ENCODE measurements around the gene DEDD. TPM values are rescaled to one million over a fixed set of nuclear protein-coding genes. Genes with fewer than 3 reads are reported as not detected.

The DEDD gene
- total and polyA plus RNA-seq, 10 of the 15 experiments (the other 5 are each of a cell fraction or from before 2014, with no cell fraction given), result 13.6 to 33.9 (median 30.3) TPM

GRCh38 chr1:161082996-161083747 is 49.3 kb downstream of the DEDD start (continued):
- TF ChIP-seq REST (IDR thresholded peaks at IDR 0.05; ENCODE audit: low read depth, low read length), result no peak
- TF ChIP-seq ATF7 (IDR thresholded peaks at IDR 0.05; ENCODE audit: low read depth), result 0 out of 2 replicates have a peak, but pooled peaks have one; percentile 50
- TF ChIP-seq SIN3A (IDR thresholded peaks at IDR 0.05; ENCODE audit: low read depth, low read length), result no peak
- peak; percentile 81 for TF ChIP-seq CREB1 (IDR thresholded peaks at IDR 0.05; ENCODE audit: low read depth)
- TF ChIP-seq RELA (IDR thresholded peaks at IDR 0.05; ENCODE audit: borderline replicate concordance, partially characterized antibody), result no peak
- TF ChIP-seq JUNB (IDR thresholded peaks at IDR 0.05), result no peak
- TF ChIP-seq NFYA (IDR thresholded peaks at IDR 0.05; ENCODE audit: borderline replicate concordance, low read depth, low read length), result no peak
- no peak for TF ChIP-seq NFIC (IDR thresholded peaks at IDR 0.05; ENCODE audit: low read depth, low read length)
- TF ChIP-seq MAX (IDR thresholded peaks at IDR 0.05; ENCODE audit: low read depth, low read length), result no peak
- TF ChIP-seq TAF1 (IDR thresholded peaks at IDR 0.05; ENCODE audit: borderline replicate concordance, low read depth, low read length), result no peak
- no peak for TF ChIP-seq SKIL (IDR thresholded peaks at IDR 0.05; ENCODE audit: low read depth, poor library complexity, severe bottlenecking)
- no peak for TF ChIP-seq ZZZ3 (IDR thresholded peaks at IDR 0.05; ENCODE audit: control insufficient read depth, insufficient read length, low read depth)
- no peak for TF ChIP-seq KAT2A (conservative IDR thresholded peaks at IDR 0.05; ENCODE audit: control insufficient read depth, low read depth, low read length)

Measured in GM12878 (cell line).